ENCODE data around the gene TFPI. TPM values are rescaled to one million over a fixed set of nuclear protein-coding genes. Genes with fewer than 3 reads are reported as not detected.

The TFPI gene
- total RNA-seq, 1 donor from 2014 or later = 716 TPM

DNA sequence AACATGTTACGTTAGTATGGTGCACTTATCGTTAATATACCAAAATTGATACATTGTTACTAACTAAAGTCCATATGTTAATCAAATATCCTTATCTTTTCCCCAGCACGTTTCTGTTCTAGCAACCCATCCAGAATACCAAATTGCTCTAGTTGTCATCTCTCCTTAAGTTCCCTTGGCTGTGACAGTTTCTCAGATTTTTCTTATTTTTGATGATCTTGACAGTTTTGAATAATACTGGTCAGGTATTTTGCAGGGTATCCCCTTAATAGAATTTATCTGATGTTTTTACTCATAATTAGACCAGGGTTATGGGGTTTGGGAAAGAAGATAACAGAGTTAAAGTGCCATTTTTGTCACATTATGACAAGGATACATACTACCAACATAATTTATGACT, 47.8 kb downstream of the TFPI start:
- DNase-seq (ENCODE audit: low read depth in 2 of 2) = no peak

DNA sequence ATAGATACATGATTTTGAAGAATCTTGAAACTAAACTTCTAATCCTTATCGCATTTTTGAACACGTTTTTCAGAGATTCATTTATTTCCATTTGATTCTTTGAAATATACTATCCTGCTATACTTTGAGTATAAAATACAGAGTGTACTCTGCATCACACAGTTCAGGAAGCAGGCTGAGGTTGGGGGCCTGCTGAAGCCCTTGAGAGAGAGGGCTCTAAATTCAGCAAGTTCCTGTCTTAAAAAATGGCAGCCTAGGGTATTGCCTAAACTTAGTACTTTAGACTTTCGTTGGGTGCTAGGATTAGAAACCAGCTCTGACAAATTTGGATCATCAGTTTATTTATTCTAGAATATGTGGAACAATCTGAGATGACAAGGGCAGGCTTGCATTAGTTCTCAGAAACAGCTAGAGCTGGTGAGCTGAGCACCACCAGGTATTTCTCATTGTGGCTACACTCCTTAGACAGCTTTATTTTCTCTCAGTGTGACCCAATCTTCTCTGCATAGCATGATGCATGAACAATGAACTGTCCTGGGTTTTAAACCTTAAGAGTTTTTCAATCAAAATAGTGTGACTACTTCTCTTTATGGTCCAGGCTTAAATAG, 49.1 kb downstream of the TFPI start:
- peak in 1 of 2 donors; percentile 26 for DNase-seq (ENCODE audit: low read depth in 2 of 2)

DNA sequence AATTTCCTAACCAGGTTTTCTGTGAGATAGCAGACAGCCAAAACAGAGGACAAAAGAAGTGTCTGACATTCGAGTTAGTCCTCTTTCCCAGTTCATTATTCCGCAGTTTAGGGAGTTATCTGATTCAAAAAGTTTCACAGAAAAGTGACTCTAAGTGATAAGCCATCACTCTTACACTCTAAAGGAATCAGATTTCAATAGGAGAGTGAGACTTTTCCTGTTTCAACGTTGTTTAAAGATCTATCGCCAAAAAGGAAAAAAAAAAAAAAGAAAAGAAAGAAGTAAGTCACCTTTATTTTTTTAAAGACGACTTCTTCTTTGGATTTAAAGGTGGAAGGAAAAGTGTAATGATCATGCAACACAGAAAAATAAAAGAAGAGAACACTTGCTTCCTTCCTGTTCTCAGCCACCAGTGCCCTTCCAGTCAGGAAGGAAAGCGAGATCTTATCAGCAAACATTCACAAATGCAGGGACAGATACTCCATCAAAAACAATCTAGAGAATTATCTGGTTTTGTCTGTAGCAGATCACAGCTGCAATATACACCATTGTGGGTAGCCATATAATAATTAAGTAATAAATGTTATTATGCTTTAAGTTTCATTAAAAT, 49.8 kb downstream of the TFPI start:
- peak in 1 of 2 donors; percentile 50 for DNase-seq (ENCODE audit: low read depth in 2 of 2)

DNA sequence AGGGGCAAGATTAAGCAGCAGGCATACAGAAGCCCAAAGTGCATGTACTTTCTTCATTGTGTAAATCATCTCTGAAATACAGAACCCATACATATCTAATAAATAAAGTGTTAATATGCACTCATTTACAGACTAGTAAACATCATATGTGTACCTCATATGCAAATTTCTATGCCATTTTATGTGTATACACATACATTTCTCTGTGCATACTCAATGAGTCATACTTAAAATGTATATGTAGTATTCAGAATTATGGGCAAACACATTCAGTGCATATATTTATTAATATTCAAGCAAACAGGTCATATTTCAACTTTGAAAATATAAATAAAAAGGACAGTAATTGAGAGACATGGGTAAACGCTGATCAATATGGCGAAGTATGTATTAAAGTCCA, 50.5 kb downstream of the TFPI start:
- no peak for DNase-seq (ENCODE audit: low read depth in 2 of 2)

DNA sequence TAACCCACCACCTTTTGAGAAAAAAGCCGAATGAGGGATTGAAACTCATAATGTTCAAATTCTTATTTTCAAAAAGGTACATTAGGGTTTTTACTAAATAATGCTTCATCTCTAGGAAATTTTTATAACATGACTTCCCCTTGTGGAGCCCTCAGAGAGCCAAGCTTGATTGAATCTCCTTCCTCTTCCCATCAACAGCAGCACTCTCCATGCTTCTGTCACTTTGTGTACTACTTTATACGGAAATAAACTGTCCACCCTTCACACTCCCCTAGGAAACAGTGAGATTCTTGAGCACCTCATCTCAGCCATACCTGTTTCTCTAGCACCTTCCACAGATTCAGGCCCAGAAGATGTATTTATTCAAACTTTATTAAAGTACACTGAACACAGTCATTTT, 51.8 kb downstream of the TFPI start:
- no peak for DNase-seq (ENCODE audit: low read depth in 2 of 2)

DNA sequence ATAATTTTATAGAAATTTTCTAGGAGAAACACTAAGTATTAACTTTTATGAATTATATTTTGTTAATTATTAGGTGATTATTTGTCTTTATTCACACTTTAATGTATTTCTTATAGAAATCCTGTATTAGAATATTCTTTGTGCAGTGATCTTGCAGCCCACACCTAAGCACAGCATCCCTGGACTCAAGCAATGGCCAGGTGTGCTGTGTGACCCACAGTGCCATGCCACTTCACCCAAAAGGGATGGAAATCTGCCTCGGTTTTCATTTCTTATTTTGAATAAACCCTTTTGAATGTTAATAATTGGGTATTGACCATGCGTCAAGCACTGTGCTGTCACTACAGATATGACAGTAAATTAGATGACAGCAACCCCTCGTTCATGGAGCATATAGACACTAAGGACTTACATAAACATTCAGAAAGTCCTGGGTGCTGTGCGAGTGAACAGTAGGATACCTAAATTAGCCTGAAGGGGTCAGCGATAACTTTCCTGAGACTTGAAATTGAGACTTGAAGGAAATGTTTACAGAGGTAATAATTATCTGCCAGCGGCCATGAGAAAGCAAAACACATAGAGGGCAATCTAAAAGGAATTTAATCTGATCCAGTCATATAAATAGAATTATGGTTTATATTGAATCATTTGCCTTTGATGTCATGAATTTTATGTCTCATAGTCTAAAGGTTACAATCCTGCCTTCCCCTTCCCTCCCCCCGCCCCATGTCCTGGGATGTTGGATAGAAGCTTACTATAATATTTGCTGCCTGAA, 53.5 kb downstream of the TFPI start:
- peak in 1 of 2 donors; percentile 51 for DNase-seq (ENCODE audit: low read depth in 2 of 2)

DNA sequence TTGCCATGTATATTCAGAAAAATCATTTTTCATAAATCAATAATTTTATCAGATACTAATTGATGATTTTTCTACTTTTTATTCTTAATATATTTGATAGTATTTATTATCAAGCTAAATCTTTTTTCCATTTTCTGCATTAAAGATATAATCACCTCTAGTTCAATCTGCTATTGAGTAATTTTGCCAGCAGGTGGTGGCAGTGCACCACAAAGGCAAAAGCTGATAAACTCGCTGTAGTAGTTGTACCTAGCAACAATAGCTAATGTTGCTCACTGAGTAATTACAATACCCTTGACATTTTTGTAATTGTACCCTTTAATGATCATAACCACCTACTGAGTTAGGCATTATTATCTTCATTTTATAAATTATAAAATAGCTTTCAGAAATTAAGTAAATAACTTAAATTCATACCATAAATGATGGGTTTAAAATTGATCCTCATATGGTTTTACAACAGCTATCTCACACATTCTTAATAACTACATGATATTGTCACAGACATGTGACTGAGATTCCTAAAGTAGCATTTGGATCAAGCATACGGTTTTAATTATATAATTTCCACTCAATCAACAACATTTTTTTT, 54.2 kb downstream of the TFPI start:
- peak; percentile 55 to 69 for DNase-seq (ENCODE audit: low read depth in 2 of 2)

DNA sequence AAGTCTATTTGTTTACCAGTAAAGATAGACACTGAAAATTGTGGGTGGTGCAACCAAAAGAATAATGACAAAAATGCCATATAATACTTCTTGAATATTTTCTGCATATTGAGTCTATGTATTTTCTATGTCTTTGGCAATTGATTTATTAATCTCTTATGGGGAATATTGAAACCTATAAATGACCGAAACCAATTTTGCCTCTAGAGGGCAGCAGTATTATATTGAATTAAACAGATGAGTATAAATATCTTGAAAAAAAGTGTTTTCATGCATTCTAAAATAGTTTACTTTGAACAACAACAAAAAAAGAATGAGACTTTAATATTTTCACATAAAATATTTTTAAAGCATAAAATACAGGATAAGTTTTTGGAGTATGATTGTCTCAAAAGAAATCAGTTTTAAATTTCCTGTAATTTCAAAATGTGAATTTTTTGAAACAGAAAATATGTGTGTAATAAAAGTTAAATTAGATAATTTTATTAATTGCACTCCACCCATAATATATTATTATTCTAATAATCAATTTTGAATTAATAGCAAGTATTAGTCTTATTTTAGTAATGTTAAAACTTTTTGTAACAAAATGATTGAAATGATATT, 56.3 kb downstream of the TFPI start:
- DNase-seq (ENCODE audit: low read depth in 2 of 2) = no peak

DNA sequence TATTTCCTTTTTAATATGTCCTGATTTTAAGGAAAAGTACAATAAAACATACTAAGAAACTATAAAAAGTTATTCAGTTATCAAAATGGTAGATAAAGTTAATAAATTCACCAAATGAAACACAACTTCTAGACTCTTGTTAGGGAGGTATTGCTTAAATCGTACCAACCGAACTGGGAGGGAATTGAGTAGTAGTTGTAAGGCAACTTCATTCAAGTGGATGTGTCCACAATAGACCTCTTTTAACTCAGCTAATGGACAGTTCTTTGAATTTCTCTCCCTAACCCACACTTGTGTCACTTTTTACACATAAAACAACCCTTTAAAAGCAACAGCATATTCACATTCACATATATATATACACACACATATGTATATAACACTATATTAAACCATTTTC, 57.1 kb downstream of the TFPI start:
- DNase-seq (ENCODE audit: low read depth in 2 of 2) = no peak

DNA sequence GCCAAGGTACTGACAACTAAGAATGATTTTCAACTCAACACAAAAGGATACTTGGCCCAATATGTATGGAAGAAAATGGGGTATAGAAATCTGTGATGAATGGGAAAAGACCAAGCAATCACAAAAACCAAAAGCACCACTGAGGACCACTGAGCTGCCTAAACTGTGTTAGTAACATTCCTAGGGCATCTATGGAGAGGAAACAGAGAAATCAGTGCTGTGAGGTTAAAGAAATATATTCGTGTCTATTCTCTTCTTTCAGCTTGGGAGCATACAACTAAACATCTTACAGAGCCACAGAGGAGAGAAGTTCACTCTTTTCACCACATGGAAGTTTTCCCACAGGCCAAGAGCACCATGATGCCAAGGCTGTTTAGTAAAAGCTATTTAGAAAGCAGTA, 58.9 kb downstream of the TFPI start:
- no peak for DNase-seq (ENCODE audit: low read depth in 2 of 2)

DNA sequence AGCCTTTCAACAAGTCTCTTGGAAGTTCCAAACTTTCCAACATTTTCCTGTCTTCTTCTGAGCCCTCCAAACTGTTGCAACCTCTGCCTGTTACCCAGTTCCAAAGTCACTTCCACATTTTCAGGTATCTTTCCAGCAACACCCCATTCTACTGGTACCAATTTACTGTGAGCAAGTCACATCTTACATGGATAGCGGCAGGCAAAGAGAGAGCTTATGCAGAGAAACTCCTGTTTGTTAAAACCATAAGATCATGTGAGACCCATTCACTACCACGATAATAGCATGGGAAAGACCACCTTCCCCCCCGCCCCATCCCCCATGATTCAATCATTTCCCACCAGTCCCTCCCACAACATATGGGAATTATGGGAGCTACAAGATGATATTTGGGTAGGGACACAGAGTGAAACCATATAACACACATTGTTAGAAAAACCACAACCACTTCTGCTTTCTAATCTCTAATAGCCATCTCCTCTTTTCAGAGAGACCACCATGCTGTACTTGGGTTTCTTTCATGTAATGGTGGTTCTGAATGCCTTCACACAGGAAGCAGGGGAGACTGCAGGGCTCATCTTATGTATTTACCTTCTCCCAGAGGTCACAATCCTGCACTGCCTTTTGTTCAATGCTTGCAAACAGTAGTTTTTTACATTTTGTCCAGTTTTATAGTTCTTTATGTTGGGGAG, 60.2 kb downstream of the TFPI start:
- no peak for DNase-seq (ENCODE audit: low read depth in 2 of 2)

DNA sequence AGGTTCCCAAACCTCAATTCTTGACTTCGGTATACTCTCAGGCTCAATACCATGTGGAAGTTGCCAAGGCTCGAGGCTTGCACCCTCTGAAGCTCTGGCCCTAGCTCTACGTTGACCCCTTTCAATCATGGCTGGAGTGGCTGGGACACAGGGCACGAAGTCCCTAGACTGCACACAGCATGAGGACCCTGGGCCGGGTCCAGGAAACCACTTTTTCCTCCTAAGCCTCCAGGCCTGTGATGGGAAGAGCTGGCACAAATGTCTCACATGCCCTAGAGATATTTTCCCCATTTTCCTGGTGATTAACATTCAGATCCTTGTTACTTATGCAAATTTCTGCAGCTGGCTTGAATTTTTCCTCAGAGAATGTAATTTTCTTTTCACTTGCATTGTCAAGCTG, 61.1 kb downstream of the TFPI start:
- DNase-seq (ENCODE audit: low read depth in 2 of 2) = no peak

DNA sequence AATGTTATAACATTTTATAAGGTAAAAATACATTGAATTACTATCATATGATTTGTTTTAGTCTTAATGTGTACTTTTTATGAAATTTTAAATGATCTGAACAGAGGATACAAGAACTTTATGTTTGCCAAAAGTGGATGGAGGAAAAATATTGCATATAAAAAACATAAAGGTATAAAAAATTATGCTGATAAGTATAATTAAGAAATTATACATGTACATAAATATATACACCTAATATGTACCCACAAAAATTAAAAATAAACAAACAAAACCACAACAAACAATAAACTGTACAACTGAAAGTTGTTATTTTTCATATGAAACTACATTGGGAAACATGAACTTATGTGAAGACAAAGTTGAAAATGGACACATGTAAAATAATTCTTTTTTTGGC, 68.0 kb downstream of the TFPI start:
- DNase-seq (ENCODE audit: low read depth in 2 of 2) = no peak

DNA sequence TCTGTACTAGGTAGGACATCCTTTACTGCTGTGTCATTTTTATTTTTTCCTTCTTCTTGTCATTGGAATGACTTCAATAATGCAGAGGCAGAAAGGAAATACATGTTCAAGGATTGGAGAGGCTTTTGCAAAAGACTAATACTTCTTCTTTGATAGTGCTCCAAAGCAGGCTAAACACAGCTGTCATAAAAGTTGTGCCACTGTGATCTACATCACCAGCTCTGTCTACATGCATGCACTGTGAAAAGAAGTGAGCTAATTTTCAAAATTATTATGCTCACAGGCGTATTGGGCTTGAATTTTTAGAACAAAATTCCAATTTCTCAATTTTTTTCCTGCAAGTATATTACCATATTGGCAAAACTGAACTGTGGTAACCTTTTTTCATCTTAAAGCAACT, 68.7 kb downstream of the TFPI start:
- DNase-seq (ENCODE audit: low read depth in 2 of 2) = no peak

DNA sequence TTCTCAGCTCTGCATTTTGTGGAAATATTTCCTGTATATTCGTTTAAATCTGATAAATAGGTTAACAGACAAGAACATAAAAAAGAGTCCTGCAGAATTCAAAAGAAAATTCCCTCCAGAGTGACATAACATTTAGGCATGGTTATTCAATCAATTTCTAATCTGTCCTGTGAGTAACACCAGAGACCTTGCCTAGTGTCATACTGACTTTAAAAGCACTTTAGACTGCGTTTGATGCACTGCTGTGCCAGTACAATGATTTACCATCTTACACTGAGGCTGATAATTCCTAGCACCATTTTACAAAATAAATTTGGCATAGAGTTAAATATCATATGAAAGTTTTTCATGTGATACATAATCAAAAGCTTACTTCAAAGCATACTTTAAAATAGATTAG, 70.7 kb downstream of the TFPI start:
- no peak for DNase-seq (ENCODE audit: low read depth in 2 of 2)

DNA sequence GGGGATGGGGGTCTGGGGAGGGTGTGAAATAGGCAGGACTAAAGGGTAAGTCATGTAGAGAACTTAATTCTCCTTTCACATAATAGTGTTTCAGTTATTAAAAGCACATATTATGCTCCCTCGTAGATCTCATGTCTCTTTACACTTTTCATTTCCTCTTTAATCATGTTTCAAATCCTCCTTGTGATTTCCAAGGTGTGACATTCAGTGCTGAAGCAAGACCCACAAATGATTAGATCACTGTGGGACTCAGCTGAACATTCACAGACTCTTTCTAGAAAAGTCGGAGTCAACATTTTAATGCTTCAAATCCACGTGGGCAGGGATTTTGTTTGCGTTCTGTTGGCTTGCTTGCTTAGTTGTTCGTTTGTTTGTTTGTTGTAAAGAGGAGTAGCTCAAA, 71.4 kb downstream of the TFPI start:
- DNase-seq (ENCODE audit: low read depth in 2 of 2) = no peak

DNA sequence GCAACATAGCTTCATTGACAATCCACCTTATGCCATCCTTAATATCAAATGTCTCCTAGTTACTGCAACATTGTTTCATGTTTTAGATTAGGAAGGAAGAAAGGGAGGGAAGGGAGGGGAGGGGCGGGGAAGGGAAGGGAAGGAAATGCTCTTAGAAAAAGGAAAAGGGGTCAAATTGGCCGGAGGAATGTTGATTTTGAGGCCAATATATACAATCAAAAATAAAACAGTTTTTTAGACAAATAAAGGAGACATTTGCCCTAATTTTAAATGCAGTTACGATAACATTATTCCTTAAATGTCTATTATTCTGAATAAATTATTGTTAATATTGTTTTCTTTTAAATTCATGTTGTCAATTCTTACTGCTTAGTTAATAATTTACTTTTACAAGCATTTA, 72.7 kb downstream of the TFPI start:
- DNase-seq (ENCODE audit: low read depth in 2 of 2) = peak; percentile 57 to 58

DNA sequence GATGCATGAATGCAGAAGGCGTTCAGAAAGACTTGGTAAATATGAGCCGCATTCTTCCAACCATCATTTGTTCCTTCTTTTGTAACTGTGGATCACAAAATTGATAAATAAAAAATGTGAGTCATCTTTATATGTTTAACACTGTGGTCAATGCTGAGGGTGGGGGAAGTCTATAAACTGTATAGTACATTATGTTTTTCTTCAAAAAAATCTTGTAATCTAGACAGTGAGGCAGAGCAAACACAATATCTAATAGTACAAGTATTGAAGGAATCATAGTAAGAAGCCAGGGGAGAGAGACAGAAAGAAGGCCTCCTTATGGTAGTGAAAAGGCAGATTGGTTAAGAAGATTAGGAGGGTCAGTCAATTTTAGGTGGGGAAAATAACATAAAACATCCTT, 75.5 kb downstream of the TFPI start:
- DNase-seq (ENCODE audit: low read depth in 2 of 2) = no peak

DNA sequence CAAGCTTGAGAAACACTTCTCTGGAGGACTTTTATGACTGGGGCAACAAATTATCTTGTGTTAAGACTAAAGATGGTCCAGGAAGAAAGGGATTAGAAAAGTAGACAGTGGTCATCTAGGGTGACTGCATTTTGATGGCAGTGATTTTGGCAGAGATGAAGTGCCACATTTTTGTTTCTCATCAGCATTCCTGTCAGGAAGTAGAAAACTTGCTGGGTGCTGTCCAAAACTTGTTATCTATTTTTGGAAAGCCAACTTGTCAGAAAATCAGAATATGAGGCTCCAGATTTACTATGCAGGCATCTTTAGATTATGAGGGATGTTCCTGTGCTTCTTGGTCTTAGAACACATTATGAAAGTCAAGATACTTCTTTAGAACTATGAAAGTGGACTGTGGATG, 77.2 kb downstream of the TFPI start:
- no peak for DNase-seq (ENCODE audit: low read depth in 2 of 2)

DNA sequence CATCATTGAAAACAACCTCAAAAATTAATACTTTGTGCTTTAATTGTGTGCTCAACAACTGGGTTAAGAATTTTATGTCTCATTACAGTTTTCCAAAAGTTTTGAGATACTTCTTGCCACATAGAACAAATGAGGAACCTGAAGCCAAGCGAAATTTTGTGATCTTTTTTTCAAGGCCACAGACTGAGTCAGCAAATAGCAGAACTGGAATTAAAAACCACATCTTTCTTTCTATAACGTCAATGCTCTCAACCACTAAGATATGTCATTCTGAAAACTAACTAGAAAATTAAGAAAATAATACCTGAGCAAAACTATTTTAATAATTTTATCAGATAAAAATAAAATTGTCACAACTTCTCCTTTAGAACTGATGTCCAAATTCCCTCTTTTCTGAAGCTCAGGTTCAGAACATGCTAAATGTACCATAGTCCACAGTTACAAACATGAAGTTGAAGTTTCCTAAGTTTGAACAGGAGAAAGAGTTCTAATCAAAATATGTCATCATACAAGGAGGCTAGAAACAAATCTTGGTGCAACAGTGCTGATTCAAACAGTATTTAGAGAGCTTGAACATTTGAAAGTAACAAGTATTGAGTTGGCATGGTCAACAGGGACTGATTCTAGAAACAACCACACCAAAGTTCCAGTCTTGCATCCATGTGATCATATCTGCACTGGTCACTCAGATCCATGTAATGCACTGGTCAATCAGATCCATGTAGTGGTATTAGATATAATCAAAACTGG, 78.6 kb downstream of the TFPI start:
- no peak for DNase-seq (ENCODE audit: low read depth in 2 of 2)

DNA sequence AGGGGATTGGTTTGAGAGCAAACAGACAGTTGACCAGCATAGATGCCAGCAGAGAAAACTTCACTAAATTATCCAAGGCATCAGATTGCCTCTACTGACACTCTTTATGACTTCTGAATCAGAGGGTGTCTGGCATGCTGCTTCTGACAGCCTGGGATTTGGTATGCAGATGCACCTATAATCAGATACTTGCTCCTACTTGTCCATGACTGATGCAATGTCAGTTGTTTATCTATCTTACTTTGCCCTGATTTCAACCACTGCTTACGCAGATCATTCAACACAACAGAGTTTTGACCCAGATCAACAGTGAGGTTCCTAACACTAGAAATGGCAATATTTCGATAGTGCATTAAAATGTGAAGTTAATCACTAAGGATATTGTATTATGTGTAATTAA, 83.5 kb downstream of the TFPI start:
- no peak for DNase-seq (ENCODE audit: low read depth in 2 of 2)

All from dermis microvascular lymphatic vessel endothelial cell (primary cell).